T-helper 1 cell treated with Interleukin-12 subunit alpha and Interleukin-12 subunit beta and Interleukin-4 antibody, amounts not matched to agents 30 ng/mL and 1 ng/mL, for 36 hours (primary cell): ENCODE results near the gene OR8B2. TPM values are rescaled to one million over a fixed set of nuclear protein-coding genes. Genes with fewer than 3 reads are reported as not detected.

Source experiments
- total RNA-seq: library from RNA; stranded (reverse); gene quantifications from 2 replicates; pipeline ENCODE4 v1.2.3, GENCODE V29; 2022

Gene OR8B2
- total RNA-seq, 1 donor from 2014 or later = not detected

Other genes with a start within 250 kb of the OR8B2 start
- gene OR10D3, start 201.2 kb downstream of the OR8B2 start, total RNA-seq = not detected in 2 replicates
- not detected in 2 replicates for gene OR8G1, start 143.4 kb downstream of the OR8B2 start, total RNA-seq
- gene OR8G5, start 128.1 kb downstream of the OR8B2 start, total RNA-seq = not detected in 2 replicates
- gene OR8D1, start 70.5 kb downstream of the OR8B2 start, total RNA-seq = not detected in 2 replicates
- not detected in 2 replicates for gene OR8D2, start 64.3 kb downstream of the OR8B2 start, total RNA-seq
- gene OR8B3, start 14.5 kb upstream of the OR8B2 start, total RNA-seq = not detected in 2 replicates
- gene OR8B4, start 40.4 kb upstream of the OR8B2 start, total RNA-seq = not detected in 2 replicates
- gene OR8B8, start 61.2 kb upstream of the OR8B2 start, total RNA-seq = not detected in 2 replicates
- not detected in 2 replicates for gene OR8B12, start 159.2 kb upstream of the OR8B2 start, total RNA-seq
- not detected in 2 replicates for gene OR8A1, start 185.5 kb upstream of the OR8B2 start, total RNA-seq
- gene PANX3, start 226.9 kb upstream of the OR8B2 start, total RNA-seq = not detected in 2 replicates
- 36.3 and 37.3 TPM in 2 replicates for gene TBRG1, start 238.4 kb upstream of the OR8B2 start, total RNA-seq